ENCODE measurements around the gene SLMAP.

GRCh38 chr3:57958642-57959422 lies 202.7 kb downstream of the SLMAP start:
- TF ChIP-seq CTCF (IDR thresholded peaks at IDR 0.05 in 8 of 11, conservative IDR thresholded peaks at IDR 0.05 in 3 of 11), result no peak
- TF ChIP-seq POLR2A (IDR thresholded peaks at IDR 0.05), result no peak
